TTC549 (cell line): ENCODE data around the gene DIAPH1.

Source experiments
- FAIRE-seq: peaks from 2 replicates; lab custom pipeline; 2012; peaks lifted over from hg19 to GRCh38; lab: Jason Lieb, UNC

The DIAPH1 gene

DNA sequence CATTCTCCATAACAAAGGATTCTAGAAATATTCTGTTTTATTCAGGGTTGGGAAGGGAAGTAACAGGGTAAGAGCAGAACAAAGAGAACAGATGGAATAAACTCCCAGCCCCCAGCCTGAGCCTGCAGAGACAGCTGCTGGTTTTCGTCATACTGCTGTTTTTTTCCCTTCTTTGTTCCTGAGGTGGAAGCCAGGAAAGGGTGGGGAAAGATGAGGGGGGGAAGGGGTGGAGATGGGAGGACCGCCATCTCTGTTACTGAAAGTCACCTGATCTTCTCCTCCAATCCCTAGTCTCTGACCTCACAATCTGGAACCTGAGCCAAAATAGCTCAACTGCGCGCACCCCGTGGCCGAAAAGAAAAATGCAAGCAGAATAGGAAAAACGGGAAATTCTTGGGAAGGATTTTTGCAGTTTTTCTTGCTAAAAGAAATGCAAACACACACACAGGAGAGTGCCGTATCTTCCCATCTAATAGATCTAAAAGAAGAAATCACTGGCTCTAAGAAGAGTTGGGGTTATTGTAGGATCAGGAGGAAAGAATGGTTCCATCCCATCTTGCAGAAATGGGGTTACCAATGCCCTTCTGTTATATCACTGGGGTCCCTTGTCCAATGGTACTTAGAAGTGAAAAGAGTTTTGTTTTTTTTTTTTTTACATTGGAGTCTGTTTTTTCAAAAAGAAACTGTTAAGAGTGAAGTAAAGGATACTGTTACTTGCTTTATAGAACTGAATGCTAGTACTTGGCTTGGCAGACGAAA, 57.9 kb downstream of the DIAPH1 start:
- peak; percentile 88 for FAIRE-seq

DNA sequence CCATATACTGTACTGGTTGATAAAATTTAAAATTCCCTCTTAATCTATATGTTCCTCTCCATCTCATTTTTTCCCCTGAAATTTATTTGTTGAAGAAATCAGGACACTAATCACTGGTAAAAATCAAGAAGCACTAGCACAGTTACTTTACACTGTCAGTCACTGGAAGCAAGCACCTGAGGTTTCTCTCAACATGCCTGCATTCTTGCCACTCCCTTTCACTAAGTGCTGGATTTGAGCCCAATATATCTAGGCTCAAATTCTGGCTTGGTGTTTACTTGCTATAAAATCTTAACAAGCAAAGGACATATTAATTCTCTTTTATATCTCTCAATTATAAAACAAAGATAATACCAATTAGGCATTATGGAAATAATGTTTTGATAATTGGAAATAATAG, 58.6 kb downstream of the DIAPH1 start:
- no peak for FAIRE-seq

DNA sequence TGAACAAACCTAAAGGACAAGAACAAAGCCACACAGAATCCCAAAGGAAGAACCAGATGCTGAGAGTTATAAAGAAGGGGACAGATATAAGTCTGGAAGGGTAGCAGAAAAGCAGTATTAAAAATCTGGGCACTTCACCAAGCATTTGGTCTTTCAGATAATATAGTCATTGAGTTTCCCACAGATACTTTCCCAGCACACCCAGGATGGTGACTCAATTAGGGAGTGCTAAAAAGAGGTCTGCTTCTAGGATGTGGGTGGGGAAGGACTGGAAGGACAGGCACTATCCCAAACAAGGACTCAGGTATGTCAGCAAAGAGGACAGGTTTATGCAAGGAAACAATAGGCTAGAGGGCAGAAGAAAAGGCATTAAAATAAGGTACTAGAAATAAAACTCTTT, 59.3 kb downstream of the DIAPH1 start:
- no peak for FAIRE-seq

DNA sequence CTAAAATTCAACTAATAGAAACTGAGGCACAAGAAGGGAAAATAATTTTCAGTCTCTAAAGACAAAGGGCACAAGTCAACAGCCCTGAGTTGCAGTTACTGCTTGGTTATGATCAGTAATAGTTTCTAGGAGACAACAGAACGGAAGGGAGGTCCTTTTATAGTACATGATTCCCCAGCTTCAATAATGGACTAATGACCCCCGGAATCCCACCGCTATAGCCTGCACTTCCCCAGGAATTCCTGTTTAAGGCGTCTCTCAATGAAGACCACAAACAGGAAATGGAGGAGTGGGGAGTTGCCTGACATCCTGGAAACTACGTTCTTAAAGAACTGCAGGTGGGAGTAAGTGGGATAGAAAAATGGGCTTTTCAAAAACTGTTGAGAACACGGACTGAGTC, 60.6 kb downstream of the DIAPH1 start:
- FAIRE-seq = no peak

DNA sequence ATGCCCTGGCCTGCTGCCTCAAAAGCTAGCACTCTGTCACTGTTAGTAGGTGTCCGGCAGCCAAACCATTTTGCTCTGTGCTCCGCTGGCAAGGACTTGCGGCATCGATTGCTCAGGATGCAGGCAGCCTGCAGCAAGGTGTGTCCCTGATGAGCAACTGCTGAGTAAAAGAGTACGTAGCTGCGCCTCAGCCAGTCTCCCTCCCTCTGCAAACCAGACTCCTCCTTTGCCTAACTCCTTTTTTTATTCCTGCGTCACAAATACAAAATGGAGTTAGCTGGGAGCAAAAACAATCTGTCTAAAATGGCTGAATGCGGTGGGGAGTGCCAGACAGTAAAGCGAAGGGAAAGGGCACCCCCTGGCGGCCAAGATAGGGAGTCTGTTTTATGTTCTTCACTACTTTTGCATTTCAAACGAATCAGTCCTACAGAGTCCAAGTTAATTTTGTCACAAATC, 61.1 kb downstream of the DIAPH1 start:
- peak; percentile 90 for FAIRE-seq

DNA sequence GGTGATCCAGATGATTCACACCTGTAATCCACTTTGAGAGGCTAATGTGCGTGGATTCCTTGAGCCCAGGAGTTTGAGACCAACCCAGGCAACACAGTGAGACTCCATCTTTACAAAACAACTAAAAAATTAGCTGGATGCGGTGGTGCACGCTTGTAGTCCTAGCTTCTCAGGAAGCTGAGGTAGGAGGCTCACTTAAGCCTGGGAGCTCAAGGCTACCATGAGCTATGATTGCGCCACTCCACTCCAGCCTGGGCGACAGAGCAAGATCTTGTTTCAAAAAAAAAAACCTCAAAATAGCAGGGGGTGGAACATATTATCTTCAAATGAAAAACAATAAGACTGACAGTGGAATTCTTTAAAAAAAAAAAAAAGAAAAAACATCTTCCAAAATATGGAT, 70.9 kb downstream of the DIAPH1 start:
- no peak for FAIRE-seq

DNA sequence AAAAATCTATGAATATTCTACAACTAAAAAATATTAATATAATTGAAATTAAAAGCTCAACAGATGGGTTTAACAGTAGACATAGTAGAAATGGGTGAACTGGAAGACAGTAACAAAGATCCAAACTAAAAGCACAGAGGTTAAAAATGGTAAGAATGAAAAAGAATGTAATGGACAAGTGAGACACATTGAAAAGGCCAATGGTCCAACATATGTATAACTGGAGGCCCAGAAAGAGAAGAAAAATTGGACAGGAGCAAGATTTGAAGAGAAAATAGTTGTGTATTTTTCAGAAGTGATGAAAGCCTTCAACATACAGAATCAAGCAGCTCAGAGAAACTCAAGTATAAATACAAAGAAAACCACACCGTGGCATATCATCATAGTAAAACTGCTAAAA, 71.3 kb downstream of the DIAPH1 start:
- no peak for FAIRE-seq

DNA sequence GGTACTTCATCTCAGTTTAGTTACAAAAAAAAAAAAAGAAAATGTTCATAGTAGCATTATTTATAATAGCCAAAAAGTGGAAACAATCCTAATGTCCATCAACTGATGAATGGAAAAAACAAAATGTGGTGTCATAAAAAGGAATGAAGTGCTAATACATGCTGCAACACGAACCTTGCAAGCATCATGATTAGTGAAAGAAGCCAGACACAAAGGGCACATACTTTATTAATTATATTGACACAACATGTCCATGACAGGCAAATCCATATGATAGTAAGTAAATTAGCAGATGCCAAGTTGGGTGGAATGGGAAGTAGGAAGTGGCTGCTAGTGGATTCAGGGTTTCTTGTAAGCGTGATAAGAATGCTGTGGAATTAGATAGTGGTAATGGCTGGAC, 75.7 kb downstream of the DIAPH1 start:
- FAIRE-seq = no peak

DNA sequence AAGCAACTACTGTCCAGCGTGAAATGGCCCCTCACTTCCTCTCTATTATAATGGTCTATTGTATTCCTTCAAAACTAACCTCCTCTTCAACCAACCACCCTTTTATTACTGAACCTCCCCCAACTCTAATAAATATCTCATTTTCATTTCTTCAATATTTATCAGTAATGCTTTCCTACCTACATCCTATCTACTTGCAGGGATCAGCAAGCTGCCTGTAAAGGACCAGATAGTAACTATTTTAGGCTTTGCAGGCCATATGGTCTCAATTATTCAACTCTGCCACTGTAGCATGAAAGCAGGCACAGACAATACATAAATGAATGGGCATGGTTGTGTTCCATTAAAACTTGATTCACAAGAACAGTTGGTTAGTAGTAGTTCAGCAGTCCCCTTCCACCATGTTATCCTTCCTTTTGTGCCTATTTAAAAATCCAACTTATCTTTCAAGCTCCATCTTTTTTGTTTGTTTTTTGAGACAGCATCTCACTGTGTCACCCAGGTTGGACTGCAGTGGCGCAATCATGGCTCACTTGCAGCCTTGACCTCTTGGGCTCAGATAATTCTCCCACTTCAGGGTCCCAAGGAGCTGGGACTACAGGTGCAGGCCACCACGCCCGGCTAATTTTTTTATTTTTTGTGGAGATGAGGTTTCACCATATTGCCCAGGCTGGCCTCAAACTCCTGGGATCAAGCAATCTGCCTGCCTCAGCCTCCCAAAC, 84.1 kb downstream of the DIAPH1 start:
- no peak for FAIRE-seq

DNA sequence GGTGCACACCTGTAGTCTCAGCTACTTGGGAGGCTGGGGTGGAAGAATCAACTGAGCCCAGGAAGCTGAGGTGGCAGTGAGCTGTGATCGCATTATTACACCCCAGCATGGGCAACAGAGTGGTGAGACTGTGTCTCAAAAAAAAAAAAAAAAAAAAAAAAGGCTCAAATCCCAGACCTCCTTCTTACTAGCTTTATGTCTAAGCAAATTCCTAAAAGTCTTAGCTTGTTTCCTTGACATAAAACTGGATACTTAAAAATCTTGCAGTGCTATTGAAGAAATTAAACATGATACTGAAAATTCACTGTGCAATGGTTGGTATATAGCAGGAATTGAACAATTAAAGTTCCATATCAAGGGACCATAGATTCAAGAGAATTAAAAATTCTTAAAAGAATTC, 84.9 kb downstream of the DIAPH1 start:
- FAIRE-seq = no peak

DNA sequence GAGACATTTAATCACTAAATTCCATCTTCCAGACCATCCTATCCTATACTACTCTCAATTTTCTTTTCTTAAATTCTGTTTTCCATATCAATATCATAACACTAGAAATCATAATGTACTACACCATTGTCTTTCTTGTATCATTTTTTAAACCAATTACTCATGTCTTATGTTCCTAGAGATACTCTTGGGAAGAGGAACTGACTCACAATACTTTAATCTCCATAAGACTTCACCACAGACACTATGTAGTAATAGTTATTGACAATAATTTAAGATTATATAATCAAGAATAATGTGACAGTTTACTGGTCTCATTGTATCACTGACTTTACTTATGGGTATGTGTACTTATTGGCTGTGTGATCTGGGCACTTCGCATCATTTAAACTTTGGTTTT, 86.1 kb downstream of the DIAPH1 start:
- FAIRE-seq = no peak

DNA sequence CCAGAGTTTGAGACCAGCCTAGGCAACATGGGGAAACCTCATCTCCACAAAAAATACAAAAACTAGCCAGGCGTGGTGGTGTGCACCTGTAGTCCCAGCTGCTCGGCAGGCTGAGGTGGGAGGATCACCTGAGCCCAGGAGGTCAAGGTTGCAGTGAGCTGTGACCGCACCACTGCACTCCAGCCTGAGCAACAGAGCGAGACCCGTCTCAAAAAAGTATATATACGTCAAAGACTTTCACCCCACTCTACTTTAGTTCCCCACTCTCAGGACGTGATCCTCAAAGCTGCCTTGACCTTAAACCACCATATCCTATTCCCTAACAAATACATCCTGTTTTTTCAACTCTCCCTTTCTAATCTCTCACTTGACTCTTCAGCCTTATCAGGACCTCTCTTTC, 88.9 kb downstream of the DIAPH1 start:
- no peak for FAIRE-seq

DNA sequence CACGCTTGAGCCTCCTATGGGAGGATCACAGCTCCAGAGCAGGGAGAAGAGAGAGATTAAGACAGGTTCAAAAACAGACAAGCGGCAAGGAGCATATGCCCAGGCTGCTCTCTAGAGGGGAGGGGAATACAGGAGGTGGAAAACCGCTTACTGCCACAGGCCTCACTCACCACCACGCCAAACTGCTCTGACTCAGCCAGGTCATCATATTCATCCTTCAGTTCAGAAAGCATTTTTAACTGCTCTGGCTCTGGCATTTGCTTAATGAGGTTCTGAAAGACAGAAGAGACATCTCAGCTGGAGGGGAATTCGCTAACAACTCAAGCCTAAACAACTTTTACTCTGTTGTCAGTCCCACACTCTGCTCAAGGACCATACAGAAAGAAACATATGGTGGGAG, 89.8 kb downstream of the DIAPH1 start:
- no peak for FAIRE-seq

DNA sequence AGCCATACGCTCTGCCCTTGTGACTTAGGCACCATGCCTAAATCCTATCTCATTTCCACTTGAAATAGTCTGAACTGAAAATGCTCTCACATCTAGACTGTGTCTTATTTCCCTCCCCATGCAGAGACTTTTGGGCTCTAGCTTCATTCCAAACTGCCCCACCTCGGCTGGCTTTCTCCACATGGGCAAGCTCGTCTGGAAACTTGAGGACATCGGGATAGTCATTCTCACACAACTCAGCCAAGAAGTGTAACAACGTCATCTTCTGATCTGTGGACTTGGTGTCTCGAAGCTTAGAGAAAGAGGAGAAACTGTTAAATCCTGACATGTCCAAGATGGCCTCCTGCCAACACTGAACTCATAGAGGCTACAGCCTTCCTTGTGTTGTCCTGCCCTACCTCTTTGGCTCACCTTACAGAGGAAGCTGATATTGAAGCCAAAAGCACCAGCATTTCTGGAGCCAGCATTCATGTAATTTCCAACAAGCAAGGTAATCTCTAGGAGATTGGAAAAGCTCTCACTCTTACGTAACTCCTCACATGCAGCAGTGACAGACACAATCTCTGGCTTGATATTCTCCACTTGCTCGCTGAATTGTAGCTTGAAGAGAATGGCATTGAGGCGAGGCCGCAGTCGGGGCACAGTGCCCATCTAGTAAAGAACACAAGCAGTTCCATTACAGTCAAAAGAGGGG, 90.4 kb downstream of the DIAPH1 start:
- no peak for FAIRE-seq

DNA sequence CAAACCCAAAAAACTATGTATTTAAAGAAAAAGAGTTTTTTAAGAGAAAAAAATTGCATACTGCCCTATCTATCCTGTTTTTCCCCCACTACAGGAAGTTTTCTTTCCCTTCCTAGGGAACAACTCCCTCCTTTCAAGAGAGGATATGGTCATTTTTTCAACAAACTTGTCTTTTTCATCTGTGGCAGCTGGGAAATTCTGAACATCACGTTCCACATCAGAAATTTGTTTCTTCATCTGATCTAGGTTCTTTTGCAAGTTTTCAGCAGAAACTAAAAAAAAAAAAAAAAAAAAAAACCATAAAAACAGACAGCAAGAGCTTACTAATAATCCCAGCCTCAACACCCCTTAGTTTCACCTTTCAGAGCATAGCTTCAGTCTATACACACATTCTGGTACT, 91.4 kb downstream of the DIAPH1 start:
- no peak for FAIRE-seq

DNA sequence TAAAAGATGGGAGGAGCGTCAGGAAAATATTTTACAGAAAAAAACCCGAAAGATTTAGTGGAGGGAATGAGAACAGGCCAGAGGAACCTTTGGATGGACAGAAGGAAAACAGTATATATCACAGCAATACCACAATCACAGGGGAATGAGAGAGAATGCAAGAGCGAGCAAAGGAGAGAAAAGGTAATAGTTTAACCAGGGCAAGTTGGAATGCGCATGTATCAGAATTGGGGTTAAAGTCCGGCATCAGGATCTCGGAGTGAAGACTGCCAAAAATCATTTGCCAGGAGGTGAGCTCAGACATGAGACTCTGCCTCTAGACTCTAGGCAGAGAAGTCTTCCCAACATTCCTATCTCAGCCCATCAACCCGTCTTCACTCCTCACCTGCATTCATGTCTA, 93.1 kb downstream of the DIAPH1 start:
- no peak for FAIRE-seq

DNA sequence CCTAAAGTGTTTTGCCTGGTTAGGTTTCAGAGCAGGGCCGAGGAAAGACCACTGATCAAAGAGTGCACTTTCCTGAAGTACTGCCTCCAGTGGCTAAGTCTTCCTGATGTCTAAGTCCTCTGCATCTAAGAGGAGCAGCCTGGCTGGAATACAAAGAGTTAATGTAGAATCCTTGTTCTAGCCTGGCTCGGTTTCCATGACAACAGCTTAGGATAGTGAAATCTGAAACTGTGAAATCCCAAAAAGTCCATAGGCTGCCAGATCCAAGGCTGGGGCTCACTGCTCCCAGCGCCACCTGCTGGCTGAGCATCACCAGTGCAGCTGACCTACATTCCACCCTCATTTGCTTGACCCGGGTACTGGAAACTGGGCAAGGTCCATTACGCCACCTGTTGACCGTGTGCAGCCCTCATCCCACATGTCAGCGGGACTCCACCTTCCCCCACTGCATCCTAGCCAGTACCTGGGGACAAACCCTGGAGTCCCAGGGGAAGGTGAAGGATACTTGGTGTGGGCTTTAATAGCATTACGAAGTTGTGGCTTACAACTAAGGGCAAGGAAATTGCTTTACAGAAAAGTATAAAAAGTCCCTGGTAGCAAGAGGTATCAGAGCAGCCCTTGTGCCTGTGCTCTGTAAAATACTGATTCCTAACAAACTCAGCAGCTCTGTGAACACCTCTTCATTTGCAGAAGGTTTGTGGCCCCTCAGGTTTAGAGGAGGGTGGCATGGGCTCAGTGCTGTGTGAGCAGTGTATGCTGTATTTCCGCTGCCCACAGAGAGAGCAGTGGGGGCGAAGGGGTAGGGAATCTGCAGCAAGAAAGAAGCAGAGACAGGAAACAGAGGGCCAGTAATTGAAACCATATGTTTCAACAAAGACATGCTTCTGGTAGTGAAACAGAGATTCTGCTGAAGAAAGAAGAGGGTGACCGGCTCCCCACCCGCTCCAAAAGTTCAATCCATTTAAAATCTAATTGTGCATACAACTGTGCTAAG, 93.9 kb downstream of the DIAPH1 start:
- peak; percentile 91 for FAIRE-seq

DNA sequence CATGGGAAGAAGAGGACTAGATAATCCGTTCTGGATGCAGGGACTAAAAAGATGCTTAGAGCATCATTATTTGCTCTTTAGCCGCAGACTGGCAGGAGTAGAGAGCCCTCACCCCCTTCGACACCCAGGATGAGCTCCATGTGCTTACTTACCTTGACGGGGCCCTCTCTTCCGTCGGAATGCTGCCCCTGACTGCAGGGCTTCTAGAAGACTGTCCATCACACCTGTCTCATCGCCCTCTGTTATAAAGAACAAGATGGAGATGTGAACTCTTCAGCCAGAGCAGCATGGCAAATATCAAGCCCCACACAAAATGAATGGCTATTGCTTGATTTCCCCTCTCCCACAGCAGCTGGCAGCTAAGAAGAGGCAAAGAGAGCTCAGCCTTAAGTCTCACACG, 94.8 kb downstream of the DIAPH1 start:
- no peak for FAIRE-seq

DNA sequence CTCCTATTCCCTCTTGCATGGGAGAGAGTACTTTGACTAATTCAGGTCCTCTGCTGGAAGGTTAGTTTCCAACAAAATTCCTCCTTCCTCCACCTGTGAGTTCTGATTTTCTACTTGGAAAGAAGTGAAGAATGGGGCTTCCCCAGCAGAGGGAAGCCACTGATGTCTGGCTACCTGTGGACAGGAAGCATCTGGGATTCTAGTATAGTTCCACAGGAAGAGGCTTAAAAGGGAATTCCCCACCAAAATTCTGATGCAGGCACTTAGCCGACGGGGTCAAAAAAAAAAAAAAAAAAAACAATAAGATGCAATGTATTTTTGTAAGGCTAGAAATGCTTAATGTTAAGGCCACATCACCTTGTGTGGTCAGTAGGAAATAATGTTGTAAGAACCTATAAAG, 96.5 kb downstream of the DIAPH1 start:
- no peak for FAIRE-seq

DNA sequence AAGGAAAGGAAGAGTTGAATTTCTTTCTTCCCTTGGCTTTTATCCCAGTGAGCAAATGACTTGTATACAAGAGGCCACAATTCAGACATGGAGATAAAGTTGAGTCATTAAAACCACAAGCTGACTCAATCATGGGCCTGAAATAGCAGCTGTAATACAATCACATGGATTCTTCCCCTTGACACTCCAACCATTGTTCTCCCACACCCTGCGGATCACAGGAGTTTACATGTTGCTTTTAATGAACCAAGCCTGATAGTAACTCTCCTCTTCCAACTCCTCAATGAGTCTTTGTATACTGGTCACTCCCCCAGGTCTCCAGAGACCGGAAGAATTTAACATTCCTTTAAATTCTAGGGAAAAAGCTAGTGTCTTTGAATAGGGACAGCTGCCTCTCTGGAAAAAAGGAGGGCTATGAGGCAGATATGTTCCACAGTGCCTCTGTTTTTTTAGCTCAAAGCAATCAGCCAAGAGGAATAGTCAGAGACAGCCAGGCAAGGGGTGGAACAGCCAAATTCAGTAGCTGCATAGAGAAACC, 97.5 kb downstream of the DIAPH1 start:
- no peak for FAIRE-seq

DNA sequence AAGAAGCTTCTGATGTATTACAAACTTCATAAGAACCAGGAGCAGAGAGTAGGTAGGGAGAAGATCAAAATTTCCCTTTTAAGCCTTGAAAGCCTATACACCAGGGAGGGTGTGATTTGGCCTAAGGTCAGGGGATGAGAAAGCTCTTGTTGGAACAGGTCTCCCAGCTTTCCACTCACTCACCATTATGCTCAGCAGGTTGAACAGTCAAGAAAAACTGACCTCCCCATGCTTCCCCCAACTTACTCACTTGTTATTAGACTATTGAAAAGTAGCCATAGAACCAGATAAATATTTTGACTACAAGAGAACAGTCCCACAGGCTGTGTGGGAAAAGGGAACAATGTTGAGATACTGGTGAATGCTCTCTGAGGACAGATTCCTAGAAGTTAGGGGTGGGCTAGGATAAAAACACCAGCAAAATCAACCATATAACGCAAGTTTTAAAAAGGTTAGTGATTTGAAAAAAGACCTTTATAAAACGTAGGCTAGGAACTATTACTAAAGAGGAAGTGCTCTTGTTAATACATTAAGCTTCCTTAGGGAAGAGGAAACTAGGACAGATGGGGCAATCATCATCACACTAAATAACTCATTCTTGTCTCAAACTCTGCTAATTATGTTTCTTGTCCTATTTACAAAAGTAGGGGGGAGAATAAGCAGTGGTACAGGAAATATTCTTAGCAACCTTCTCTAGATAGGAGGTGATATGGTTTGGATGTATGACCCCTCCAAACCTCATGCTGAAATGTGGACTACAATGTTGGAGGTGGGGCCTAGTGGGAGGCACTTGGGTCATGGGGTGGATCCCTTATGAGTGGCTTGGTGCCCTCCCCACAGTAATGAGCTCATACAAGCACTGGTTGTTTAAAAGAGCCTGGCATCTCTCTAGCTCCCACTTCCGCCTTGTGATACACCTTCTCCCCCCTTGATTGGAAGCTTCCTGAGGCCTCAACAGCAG, 98.9 kb downstream of the DIAPH1 start:
- FAIRE-seq = no peak
